GM19328 (cell line): ENCODE results near the gene TSPAN9.

Experiments used
- ATAC-seq: cut with Tn5 transposase; IDR thresholded peaks from one replicate; pipeline ENCODE4 v1.9.1; 2021; ENCODE audit warnings: mild to moderate bottlenecking, moderate library complexity; ENCODE audit not compliant: unreplicated experiment

Gene TSPAN9

GRCh38 chr12:3220382-3221321, 143.5 kb downstream of the TSPAN9 start:
- no peak for ATAC-seq

DNA sequence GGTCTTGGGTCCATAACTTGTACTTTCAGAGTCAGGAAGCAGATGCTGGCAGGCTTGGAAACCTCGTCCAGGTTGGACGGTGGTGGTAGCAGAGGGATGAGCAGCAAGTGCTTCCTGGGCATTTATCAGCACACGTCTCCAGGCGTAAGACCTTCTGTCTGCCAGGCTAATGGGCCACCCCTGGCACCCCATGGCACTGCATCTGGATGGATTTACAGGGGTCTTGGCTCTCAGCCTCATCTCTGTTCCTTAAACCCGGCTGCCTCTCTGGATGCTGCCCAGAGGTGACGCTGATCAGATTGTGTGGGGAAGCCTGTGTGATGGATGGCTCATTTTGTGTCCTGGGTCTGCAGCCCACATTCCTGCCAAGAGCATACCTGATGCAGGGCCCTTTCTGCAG, 145.1 kb downstream of the TSPAN9 start:
- no peak for ATAC-seq

DNA sequence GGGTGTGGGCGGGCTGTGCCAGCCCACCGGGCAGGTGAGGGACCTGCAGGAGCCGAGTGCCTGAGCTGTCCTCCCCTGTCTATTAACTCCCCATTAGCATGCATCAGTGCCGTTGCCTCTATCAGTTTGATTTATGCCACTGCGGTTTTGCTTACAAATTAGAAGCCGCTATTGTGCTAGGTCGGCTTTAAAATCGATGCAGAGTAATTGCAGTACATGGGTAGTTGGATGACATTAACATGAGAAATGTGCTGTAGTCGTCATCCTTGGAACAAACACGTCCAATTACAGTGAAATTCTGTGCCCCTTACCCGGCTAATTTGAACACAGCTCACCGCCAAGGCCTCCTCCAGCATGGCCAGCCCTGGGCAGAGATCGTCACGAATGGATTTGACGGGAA, 145.8 kb downstream of the TSPAN9 start:
- ATAC-seq, result no peak

DNA sequence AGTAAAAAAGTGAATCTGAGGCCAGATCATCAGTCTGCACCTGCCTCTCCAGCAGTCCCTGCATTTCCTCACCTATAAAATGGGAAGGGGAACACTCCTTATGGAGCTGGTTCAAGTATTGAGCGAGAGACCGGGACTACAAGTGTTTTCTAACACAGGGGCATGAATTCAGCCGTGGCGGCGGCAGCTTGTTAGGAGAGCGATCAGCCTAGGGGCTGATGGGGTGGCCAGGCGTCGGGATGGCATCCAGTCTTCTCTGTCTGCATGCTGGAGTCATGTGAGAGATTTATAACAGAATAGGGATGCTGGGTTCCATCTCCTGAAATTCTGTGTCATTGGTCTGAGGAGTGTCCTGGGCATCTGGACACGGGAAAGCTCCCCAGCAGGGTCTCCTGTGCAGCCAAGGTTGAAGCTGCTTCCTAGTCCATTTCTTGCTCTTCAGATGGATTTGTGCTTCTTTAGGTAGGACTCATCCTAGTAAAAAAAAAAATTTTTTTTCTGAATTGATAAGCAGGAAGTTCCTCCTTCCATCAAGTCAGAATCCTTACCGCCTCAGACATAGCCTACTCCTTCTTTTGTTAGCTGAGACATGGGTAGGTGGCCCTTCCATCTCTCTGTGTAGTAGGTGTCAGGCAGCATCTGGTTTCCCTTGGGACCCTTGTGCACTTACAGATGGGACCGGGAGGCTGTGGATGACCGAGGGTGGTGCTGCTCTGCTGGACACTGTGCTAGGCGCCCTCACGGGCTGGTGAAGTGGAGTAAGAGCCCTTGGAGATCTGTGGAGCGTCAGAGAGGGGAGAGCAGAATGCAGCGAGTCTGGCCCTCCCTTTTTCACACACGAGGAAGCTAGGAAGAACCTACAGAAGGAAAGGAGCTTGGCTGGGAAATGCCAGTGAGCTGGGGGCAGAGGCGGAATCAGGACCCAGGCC, 146.7 kb downstream of the TSPAN9 start:
- no peak for ATAC-seq

DNA sequence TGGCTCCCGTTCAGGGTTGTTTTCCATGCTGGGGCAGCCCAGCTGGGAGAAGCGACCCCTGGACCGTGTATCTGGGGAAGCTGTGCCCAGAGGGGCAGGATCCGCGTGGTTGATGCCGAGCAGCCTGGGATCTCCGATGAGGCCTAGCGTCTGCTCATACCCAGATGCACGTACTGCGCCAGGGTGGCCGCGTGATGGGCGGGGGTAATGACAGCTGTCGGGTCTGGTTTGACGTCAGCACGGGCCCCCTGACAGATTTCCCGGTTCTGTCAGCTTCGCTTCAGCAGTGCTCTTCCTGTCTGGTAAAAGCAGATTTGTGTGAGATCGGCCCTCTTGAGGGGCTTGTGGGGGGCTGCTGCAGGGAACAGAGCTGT, 147.3 kb downstream of the TSPAN9 start:
- no peak for ATAC-seq

DNA sequence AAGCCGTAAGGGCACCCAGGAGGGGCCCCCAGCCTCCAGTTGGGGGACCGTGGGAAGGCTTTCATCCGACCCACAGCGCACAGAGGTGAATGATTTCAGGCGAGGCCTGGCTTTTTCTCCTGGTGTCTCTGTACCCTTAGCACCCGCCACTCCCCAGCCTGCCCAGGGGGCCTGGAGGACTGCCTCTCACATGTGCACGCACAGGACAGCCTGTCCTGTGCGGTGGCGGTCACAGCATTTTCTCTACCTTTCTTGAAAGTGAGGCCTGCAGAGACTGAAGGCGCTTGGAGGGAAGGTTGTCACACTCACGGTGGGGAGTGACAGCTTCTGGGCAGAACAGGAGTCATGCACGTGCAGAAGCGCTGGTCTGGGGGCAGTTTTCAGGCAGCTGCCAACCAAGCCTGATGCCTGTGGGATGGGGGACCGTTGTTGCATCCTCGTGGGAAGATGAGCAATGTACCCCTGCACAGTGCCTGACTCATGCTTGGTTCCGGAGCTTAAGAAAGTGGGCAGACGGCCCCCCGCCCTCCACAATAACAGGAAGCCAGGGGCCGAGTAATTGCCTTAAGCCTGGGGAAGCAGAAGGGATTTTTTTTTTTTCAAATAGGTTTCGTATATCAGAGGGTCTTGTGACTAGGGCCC, 148.1 kb downstream of the TSPAN9 start:
- ATAC-seq, result no peak

- ATAC-seq, result no peak
These were observed 148.6 kb downstream of the TSPAN9 start for GRCh38 chr12:3225796-3226180.

GRCh38 chr12:3226264-3226663, 149.1 kb downstream of the TSPAN9 start:
- ATAC-seq, result no peak

DNA sequence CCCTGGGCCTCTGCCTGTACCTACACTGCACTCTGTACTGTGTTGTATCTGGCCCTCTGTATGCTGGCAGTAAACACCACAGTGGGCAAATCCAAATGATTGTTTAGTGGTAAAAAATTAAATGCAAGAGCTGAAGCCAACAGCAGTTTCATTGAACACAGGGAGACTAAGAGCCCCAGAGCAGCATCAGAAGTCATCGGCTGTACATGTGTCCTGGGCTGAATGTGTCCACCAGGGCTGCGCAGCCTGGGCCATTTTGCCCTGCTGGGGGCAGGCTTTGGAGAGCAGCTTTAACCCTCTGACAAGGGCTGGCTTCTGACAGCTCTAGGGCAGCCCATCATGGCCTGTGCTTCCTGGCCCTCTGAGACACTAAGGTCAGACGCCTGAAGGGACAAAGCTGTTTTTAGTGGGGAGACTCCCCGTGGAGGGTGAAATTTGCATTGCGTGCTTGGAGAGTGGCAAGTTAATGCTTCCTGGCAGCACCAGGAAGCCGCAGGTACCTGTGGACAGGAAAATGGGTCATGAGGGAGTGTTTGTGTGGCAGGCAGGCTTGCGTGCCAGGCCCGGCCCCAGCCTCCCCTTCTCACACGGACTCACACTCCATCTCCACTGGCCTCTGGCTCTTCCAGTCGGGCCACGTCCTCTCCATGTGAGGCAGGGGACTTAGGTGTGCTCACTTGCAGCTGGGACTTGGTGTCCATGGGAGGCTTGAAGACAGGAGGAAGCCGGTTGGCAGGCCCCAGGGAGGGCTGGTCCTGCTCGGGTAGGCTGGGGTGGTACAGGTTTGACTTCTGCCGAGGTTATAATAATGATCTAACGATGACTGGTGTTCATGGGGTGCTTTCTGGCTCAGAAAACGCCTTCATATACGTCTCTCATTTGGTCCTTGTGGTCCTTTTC, 150.1 kb downstream of the TSPAN9 start:
- no peak for ATAC-seq

DNA sequence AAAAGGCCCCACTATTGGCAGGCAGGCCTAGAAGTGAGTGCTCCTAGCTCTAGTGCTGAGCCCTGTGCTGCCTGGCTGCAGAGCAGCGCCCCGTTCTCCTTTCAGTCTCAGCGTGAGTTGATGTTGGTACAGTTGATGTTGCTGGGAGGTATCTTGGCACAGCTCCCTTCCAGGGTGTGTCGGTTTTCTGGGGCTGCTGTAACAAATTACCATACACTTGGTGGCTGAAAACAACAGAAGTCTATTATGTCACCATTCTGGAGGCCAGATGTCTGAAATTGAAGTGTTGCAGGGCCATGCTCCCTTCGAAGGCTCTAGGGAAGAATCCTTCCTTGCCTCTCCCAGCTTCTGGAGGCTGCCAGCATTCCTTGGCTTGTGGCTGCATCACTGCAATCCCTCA, 151.4 kb downstream of the TSPAN9 start:
- ATAC-seq, result no peak

DNA sequence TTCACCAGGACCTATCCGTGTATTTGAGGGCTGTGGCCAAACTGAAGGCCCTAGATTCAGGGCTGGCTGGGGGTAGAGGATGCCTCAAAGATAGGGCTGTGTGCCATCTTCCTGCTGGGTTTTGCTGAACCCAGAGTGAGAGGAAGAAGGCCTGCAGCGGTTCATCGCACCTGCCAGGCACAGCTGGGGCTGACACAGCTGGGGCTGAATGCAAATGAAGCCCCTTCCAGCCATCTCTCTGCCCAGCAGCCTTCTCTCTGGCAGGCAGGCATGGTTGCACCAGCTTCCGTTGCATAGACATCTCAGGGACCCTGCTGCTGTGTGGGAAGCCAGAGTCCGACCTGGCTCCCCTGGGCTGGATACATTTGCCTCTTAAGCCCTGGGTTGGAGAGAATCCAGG, 152.4 kb downstream of the TSPAN9 start:
- no peak for ATAC-seq

GRCh38 chr12:3230758-3231375, 153.7 kb downstream of the TSPAN9 start:
- ATAC-seq, result no peak

DNA sequence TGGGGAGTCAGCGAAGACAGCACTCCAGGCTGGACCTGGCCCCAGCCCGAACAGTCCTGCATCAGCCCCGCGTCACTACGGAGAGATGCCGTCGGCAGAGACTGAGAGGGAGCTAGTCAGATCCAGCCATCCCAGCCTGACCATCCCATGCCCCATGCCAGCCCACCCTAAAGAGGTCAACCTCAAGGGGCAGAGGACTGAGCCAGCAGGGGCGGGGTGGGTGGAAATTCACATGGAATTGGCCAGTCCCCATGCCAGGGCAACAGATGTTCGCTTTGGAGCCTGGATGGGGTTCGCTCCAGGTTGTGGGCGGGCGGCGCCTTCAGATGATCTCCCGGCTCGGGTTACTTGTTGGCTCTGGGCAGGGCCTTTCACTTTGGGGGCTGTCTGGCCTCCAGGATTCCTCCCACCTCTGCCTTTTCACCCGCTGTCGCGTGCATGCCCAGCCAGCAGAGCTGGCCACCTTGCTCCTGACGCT, 154.3 kb downstream of the TSPAN9 start:
- no peak for ATAC-seq

DNA sequence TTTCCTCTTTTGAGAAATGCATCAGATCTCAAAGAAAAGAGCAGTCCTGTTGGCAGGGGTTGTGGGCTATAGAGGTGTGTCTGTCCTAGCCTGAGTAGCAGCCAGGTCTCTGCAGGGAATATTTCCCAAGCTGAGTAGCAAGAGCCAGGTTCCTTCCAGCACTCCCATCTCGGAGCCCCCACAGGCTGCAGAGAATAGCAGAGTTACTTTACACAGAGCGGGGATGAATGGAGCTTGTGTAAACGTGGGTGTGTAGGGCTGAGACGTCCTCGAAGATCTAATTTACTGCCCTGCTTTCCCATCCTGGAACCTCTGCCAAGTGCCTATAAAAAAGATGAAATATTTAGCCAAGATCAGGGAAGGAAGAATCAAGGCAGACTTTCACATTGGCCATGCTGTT, 156.6 kb downstream of the TSPAN9 start:
- ATAC-seq, result no peak

DNA sequence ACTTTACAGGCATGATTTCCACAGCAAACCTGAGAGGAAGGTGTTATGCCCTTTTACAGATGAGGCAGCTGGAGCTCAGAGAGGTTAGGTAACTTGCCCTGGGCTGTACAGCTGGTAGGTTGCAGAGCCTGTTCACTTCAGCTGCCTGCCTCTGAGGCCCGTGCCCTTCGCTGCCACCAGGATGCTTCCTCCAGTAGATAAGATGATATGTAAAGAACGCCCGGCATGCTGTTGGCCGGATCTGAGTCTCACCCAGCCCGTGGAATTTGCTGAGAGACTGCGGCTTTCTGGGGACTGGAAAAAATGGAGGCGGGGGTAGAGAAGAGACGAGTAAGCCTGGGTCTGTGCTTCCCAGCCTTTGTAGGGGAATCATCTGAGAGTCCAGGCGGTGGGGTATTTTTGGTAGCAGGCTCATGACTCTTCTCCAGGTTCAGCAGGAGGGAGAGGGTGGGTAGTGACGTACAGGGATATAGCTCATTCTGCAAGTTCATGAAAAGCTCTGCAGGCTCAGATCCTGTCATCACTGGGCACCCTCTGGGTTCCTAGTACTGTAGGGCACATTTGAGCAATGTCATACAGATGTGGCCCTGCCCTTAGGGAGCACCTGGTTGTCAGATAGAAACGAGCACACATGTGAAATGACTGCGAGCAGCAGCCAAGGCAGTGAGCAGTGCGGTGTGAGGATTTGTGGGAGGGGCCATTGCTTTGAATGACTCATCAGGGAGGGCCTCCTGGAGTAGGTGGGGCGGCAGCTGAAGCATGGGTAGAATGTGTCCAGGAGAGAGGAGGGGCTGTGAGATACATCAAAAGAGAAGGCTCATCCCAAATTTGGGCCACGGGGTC, 159.4 kb downstream of the TSPAN9 start:
- no peak for ATAC-seq

DNA sequence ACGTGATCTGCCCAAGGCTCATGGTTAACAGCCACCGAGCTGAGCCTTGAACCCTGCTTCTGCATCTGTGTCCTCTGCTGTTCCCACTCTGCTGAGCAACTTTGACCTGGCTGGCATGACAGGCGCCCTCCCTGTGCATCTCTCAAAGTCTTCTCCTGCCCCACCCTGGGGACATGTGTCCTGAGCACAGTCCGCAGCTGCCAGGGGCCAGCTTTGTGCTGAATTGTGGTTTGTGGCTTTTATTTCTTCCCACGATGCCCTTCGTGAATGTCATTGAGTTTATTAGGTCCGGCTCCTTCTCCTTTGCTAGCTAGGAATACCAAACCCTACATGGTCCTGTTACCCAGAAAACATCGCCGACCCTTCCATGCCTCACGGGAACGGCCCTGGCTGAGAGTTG, 161.0 kb downstream of the TSPAN9 start:
- ATAC-seq, result no peak

GRCh38 chr12:3241621-3242020, 164.4 kb downstream of the TSPAN9 start:
- no peak for ATAC-seq

- ATAC-seq, result no peak
These were observed 165.2 kb downstream of the TSPAN9 start for GRCh38 chr12:3242199-3242863.
